Activated CD4-positive, alpha-beta T cell treated with anti-CD3 and anti-CD28 coated beads, Interleukin-2, amount 50 U/mL, for 16 hours (primary cell): Measurements from ENCODE around the gene DSG2.

Source experiments
- DNase-seq: peaks from one replicate; pipeline ENCODE4 v3.0.0-alpha.2; 2020

Gene DSG2

DNA sequence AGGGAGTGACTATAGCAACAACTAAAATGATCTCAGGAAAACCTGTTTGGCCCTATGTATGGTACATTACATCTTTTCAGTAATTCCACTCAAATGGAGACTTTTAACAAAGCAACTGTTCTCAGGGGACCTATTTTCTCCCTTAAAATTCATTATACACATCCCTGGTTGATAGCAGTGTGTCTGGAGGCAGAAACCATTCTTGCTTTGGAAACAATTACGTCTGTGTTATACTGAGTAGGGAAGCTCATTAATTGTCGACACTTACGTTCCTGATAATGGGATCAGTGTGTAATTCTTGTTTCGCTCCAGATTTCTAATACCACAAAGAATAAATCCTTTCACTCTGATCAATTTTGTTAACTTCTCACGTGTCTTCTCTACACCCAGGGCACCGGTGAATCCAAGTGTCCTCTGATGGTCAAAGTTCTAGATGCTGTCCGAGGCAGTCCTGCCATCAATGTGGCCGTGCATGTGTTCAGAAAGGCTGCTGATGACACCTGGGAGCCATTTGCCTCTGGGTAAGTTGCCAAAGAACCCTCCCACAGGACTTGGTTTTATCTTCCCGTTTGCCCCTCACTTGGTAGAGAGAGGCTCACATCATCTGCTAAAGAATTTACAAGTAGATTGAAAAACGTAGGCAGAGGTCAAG is 94.7 kb downstream of the DSG2 start:
- no peak for DNase-seq

GRCh38 chr18:31595121-31595771 is 97.3 kb downstream of the DSG2 start:
- no peak for DNase-seq

DNA sequence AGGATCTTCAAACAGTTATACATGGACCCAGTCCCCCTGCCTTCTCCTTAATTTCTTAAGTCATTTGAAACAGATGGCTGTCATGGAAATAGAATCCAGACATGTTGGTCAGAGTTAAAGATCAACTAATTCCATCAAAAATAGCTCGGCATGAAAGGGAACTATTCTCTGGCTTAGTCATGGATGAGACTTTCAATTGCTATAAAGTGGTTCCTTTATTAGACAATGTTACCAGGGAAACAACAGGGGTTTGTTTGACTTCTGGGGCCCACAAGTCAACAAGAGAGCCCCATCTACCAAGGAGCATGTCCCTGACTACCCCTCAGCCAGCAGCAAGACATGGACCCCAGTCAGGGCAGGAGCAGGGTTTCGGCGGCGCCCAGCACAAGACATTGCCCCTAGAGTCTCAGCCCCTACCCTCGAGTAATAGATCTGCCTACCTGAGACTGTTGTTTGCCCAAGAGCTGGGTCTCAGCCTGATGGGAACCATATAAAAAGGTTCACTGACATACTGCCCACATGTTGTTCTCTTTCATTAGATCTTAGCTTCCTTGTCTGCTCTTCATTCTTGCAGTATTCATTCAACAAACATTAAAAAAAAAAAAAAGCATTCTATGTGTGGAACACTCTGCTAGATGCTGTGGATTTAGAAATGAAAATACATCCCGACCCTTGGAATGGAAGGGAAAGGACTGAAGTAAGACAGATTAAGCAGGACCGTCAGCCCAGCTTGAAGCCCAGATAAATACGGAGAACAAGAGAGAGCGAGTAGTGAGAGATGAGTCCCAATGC is 98.3 kb downstream of the DSG2 start:
- no peak for DNase-seq

DNA sequence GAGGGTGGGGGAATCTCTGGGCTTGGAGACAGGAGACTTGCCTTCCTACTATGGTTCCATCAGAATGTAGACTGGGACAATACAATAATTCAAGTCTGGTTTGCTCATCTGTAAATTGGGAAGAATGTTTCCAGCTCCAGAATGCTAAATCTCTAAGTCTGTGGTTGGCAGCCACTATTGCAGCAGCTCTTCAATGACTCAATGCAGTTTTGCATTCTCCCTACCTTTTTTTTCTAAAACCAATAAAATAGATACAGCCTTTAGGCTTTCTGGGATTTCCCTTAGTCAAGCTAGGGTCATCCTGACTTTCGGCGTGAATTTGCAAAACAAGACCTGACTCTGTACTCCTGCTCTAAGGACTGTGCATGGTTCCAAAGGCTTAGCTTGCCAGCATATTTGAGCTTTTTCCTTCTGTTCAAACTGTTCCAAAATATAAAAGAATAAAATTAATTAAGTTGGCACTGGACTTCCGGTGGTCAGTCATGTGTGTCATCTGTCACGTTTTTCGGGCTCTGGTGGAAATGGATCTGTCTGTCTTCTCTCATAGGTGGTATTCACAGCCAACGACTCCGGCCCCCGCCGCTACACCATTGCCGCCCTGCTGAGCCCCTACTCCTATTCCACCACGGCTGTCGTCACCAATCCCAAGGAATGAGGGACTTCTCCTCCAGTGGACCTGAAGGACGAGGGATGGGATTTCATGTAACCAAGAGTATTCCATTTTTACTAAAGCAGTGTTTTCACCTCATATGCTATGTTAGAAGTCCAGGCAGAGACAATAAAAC is 100.2 kb downstream of the DSG2 start:
- no peak for DNase-seq
